Choroid plexus epithelial cell (primary cell): ENCODE results near the gene MYO9A.

Experiments used
- DNase-seq: peaks from one replicate; pipeline ENCODE4 v3.0.0-alpha.2; 2010; ENCODE audit warnings: low read depth
- H3K4me3 ChIP-seq: 2 replicates; pipeline ENCODE4 v1.5.1; 2011; ENCODE audit warnings: low read depth, mild to moderate bottlenecking, control low read depth, low read length, moderate library complexity
- TF ChIP-seq, protein P1 (sequence below): conservative IDR thresholded peaks from 2 replicates; pipeline ENCODE4 v1.5.1; 2011; ENCODE audit warnings: low read depth, mild to moderate bottlenecking, control low read depth, inconsistent platforms, low read length, moderate library complexity

Gene MYO9A

DNA sequence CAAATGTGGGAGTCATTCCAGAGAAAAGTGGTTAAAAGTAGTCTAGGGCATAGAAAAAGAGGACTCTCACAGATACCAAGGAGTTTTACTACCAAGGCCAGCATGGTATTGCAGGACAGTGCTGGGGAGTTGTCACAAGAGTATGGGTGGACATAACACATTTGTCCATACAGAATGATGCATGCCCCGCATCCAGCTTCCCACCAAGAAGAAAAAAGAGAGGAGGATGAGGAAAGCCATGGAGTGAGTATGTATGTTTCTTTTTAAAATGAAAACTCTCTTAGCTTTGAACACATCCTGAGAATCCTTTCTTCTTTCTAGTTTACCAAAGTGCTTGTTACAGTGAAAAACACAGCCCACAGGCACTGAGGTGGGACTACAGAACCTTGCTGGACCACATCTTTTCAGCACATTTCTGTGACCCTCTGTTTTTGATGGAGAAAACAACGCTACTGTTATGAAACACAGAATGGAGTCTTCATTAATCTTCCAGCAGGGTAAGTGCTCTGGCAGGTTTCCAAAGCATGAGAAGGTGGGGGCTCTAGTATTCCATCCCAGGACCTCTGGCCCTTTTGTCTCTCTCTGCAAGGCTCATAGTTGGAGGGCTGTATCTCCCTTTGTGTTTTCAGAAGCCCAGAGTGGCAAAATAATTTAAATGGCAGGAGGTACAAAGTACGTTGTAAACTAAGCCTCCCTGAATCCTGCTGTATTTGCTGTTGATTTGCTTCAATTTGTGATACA is 294.9 kb downstream of the MYO9A start:
- TF ChIP-seq, protein P1, sequence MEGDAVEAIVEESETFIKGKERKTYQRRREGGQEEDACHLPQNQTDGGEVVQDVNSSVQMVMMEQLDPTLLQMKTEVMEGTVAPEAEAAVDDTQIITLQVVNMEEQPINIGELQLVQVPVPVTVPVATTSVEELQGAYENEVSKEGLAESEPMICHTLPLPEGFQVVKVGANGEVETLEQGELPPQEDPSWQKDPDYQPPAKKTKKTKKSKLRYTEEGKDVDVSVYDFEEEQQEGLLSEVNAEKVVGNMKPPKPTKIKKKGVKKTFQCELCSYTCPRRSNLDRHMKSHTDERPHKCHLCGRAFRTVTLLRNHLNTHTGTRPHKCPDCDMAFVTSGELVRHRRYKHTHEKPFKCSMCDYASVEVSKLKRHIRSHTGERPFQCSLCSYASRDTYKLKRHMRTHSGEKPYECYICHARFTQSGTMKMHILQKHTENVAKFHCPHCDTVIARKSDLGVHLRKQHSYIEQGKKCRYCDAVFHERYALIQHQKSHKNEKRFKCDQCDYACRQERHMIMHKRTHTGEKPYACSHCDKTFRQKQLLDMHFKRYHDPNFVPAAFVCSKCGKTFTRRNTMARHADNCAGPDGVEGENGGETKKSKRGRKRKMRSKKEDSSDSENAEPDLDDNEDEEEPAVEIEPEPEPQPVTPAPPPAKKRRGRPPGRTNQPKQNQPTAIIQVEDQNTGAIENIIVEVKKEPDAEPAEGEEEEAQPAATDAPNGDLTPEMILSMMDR: no peak
- no peak for DNase-seq
- no peak overlapping the region for H3K4me3 ChIP-seq

DNA sequence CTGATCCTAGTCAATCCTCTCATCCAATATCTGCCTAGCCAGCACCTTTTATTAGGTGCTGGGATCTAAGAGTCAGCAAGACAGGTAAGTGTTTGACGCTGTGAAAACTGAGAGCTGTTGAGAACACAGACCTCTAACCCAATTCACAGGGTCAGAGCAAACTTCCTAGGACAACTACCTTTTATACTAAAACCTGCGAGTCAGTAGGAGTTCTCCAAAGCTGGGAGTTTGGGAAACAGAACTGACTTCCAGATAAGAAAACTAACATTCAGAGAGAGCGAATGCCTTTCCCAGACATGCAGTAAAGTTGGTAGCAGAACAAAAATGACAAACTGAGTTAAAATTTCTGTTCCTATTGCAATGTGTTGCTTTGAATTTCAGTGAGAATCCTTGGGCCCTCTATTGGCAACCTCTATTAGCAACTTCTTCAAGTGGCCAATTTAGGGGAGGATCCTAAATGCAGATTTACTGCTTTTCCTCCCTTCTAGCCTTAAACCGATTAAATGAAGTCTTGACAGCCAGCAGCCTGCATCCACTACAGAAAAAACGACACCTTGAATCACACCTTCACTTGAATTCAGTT is 296.3 kb downstream of the MYO9A start:
- TF ChIP-seq, protein P1: no peak
- DNase-seq: no peak
- no peak overlapping the region for H3K4me3 ChIP-seq

DNA sequence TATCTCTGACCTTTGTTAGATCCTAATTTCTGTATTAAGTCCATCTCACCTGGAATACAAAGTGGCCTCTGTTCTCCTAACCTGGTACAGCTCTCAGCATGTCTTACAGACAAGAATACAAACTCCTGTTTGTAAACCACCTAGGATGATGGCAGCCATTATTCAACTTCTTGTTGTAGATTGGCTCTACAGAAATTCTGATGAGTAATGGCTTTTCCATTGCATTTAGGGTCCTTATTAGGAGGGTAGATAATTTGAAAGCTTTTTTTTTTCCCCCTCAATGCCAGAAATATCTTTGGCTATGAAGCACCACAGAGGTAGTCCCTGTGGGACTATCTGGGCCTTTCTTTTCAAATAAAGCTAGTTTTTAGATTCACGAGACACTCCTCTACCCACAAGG is 297.8 kb downstream of the MYO9A start:
- no peak overlapping the region for H3K4me3 ChIP-seq
- TF ChIP-seq, protein P1: no peak

DNA sequence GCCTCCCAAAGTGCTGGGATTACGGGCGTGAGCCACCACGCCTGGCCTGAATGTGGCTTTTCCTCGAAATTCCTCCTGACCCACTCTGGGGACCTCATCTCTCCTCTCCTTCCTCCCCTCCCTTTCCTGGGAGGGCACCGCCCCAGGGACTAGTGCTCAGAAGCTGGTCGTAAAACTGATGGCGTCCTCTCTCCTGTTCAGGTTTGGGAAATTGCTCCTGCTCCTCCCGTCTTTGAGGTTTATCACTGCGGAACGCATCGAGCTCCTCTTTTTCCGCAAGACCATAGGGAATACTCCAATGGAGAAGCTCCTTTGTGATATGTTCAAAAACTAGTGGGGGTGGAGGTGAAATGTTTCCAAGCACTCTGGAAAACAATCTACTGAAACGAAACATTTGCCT is 300.6 kb downstream of the MYO9A start:
- no peak overlapping the region for H3K4me3 ChIP-seq
- no peak for DNase-seq
- TF ChIP-seq, protein P1: no peak

More for the DNA sequence above, 297.8 kb downstream of the MYO9A start:
- DNase-seq: no peak

DNA sequence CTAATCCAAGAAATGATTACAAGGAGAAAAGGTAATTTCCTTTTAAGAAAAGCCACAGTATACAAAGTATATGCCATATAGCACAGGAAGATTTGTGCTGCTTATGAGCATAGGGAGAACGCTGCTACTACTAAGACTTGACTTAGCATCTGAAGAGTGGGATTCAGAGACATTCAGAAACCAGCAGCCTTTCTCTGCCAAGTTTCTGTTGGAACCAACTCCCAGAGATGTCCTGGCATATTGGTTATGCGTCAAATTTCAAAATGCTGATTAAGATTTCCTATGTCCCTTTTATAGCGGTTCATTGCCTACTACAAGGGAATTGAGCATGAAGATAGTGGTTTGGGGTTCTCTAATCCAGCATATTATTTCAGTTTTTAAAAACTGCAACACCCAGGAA is 302.6 kb downstream of the MYO9A start:
- no peak for DNase-seq
- no peak overlapping the region for H3K4me3 ChIP-seq
- TF ChIP-seq, protein P1: no peak

DNA sequence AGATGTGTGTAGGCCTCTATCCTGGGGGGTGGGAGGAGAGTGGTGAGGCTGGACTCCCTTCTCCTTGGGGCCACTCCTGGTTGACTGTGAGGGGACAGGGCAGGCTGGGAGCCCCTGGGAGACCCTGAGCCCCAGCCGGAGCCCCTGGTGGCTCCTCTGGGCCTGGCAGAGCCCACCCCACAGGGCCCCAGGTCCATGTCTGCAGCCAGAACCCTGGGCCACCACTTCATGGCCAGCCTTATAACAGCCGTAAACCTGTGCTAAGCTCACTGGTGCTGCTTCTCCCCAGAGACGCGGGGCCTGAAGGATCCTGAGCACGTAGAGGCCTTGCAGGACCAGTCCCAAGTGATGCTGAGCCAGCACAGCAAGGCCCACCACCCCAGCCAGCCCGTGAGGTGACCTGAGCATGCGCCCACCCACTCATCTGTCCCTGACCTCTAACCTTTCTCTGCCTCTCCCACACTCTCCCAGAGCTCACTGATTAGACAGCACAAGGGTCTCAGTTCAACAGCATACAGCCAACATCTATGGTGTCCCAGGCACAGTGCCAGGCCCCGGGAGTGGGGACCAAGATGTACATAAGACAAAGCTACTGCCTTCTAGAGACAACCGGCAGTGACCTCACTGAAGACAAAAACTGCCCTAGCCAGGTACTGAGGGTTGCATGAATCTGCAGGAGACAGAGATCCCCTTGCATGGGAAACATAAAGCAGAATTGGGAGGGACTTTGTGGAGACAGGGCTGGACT is 304.1 kb downstream of the MYO9A start:
- H3K4me3 ChIP-seq: no peak overlapping the region
- TF ChIP-seq, protein P1: no peak
- DNase-seq: no peak
